ENCODE data around the gene P2RY11.

Gene P2RY11

DNA sequence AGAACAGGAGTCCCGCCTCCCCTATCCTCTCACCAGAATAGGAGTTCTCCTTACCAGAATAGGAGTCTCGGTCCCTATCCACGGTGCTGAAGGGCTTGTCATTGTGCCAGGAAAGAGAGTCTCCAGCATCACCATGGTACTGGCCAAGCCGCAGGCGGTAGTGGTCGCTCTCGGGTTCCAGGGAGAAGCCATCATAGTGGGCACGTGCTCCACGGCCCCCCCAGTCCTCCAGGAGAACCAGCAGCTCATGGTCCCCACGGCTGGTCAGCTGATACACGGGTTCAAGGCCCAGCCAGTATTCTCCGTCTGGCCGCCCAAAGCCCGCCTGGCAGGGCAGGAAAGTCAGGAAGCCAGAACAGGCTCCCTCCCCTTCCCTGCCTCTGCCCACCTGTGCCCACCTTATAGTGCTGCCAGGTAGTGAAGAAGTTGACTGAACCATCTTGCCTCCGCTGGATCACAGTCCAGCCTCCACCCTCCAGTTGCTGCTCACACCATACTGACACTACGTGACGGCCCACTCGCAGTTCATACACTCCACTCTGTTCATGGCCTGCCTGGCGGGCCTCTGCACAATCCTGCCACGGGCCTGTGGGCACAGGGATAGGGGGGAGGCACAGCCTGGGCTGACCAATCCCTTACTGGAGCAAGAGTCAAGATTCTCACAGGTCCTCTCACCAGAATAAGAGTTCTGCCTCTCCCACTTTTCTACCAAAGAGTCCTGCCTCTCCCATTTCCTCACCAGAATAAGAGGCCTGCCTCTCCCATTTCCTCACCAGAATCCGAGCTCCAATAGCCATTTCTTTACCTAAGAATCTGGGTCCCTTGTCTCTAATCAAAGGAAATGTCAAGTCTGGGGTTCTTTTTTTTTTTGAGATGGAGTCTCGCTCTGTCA lies 18.0 kb upstream of the P2RY11 start:
- DNase-seq: no peak

GRCh38 chr19:10095622-10095947 lies 15.9 kb upstream of the P2RY11 start:
- no peak for DNase-seq

DNA sequence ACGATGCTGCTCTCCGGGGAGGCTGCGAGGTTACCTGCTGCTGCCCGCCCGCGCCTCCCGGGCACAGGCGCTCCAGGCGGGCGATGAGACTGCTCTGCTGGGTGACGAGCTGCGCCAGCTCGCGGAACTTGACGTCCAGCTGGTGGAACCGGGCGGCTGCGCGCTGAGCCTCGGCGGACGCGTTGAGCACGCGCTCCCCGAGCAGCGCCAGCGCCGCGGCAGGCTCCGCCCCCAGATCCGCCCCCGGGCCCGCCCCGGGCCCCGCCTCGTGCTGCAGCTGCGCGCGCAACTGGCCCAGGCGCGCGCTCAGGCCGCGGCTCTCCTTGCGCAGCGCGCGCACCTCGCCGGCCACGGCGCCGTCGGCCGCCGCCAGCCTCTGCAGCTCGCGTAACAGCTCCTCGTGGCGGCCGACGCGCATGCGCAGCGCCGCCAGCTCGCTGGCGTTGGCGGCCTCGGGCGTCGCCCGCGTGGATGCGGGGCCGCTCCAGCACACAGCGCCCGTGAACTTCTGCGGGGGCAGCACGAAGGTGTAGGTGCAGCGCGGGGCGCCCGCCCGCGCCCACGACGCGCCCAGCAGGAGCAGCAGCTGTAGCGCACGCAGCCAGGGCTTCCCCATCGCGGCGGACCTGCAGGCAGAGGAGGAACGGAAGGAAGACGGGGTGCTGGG lies 15.4 kb upstream of the P2RY11 start:
- peak; percentile 88 for DNase-seq

DNA sequence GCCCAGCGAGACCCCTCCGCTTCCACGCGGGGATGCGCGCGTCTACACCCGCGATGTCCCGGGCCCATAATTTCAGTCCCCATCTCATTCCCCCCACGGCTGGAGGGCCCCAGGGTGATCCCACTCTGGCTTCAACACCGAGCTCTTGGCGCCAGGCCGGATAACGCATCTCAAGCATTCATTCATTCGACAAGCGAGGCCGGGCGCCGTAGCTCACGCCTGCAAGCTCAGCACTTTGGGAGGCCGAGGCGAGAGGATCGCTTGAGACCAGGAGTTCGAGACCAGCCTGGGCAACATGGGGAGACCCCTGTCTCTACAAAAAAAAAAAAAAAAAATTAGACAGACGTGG lies 14.9 kb upstream of the P2RY11 start:
- DNase-seq: no peak

- no peak for DNase-seq
Observed at GRCh38 chr19:10100163-10100785, 11.2 kb upstream of the P2RY11 start.

- no peak for DNase-seq
Observed at GRCh38 chr19:10102787-10103236, 8.7 kb upstream of the P2RY11 start.

- no peak for DNase-seq
Observed at GRCh38 chr19:10104130-10104513, 7.4 kb upstream of the P2RY11 start.

GRCh38 chr19:10104665-10105508 lies 6.6 kb upstream of the P2RY11 start:
- no peak for DNase-seq

GRCh38 chr19:10105509-10106099 lies 5.9 kb upstream of the P2RY11 start:
- DNase-seq: no peak

DNA sequence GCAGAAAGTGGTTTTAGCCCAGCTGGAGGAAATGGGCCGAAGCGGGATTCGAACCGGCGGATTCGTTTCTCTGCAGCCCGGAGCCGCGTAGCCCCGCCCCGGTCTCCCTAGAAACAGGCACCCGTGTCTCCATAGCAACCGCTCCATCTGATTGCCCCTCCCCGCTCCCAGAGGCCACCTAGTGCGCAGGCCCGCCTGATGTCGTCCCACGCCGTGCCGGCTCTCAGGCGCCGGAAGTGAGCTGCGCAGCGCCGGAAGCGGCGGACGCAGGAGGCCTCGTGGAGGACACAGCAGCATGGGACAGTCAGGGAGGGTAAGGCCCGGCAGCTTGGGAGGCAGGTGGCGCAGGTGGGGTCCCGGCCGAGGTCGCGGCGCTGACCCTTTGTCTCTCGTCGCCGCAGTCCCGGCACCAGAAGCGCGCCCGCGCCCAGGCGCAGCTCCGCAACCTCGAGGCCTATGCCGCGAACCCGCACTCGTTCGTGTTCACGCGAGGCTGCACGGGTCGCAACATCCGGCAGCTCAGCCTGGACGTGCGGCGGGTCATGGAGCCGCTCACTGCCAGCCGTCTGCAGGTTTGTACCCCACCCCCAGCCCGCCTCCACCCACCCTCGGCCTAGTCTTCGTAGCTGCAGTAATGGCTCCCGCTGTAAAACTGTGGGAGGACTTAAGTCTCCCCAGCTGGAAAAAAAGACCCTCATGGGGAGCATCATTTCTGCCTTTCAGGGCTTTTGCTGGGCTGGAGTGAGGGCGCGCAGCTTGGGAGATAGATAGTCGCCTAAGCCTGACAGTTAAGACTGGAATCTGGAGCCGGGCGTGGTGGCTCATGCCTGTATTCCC lies 5.2 kb upstream of the P2RY11 start, which contains the start of gene PPAN:
Gene PPAN, plus strand, starts transcription at position 263 of the 837 bp plus-strand sequence. Its CDS starts 33 bp downstream, at position 296.
- DNase-seq: peak; percentile 99

DNA sequence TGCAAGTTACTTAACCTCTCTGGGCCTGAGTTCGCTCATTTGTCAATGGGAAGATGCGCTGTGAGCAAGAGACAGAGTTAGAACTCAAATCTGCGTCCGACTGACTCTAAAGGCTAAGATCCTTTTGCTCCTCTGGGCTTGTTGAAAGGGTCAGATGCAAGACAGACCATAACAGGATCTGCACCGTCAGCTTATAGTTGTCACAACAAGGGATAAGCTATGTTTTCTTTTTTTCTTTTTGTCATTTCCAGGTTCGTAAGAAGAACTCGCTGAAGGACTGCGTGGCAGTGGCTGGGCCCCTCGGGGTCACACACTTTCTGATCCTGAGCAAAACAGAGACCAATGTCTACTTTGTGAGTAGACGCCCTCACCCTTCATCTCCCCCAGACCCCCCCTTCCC lies 4.2 kb upstream of the P2RY11 start:
- no peak for DNase-seq

GRCh38 chr19:10107817-10108367 lies 3.6 kb upstream of the P2RY11 start:
- DNase-seq: no peak

GRCh38 chr19:10109528-10109927 lies 2.0 kb upstream of the P2RY11 start:
- no peak for DNase-seq

- no peak for DNase-seq
Observed at GRCh38 chr19:10110076-10110971, 1.2 kb upstream of the P2RY11 start.

- DNase-seq: no peak
Observed at GRCh38 chr19:10110972-10111317, 548 bp upstream of the P2RY11 start.

- DNase-seq: no peak
Observed at GRCh38 chr19:10112037-10112761, 706 bp downstream of the P2RY11 start.

DNA sequence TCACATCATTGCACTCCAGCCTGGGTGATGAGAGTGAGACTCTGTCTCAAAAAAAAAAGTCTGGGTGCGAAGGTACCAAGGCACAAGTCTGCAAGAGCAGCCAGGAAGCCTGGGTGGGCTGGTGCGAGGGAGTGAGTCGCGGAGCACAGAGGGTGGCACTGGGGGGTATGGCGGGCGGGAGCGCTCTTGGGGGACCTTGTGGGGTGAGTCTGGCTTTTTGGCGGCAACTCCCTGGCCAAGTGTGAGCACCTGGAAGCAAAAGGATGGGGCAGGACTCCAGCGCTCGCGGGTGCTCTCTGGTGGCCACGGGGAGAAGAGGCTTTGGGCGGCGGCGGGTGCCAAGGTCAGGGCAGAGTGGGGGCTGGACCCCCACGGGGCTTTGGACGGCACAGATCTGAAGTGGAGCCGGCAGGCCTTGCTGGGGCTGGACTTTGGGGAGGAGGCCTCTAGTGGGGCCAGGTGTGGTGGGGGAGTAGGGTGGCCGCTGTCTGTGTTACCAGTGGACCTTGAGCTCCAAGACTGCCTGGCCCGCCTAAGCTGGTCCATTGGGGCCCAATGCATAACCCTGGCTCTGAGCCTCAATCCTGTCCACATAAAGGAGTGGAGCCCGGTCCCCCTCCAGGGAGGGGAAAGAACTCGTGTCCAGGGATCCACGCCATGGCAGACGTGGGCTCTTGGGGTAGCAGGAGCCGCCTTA lies 1.6 kb downstream of the P2RY11 start:
- DNase-seq: peak; percentile 46

- no peak for DNase-seq
Observed at GRCh38 chr19:10113592-10113963, 2.1 kb downstream of the P2RY11 start.
